Epidermal melanocyte (primary cell): ENCODE measurements around the gene RGS9.
"Not testable (repeated sequence)": the region's sequence is repeated elsewhere in the genome, so short reads cannot be mapped to it uniquely, and the experiment has no call there.

Experiments
- DNase-seq: peaks from one replicate; pipeline ENCODE4 v3.0.0; 2011; ENCODE audit warnings: low spot score; ENCODE audit not compliant: insufficient read length

The RGS9 gene

DNA sequence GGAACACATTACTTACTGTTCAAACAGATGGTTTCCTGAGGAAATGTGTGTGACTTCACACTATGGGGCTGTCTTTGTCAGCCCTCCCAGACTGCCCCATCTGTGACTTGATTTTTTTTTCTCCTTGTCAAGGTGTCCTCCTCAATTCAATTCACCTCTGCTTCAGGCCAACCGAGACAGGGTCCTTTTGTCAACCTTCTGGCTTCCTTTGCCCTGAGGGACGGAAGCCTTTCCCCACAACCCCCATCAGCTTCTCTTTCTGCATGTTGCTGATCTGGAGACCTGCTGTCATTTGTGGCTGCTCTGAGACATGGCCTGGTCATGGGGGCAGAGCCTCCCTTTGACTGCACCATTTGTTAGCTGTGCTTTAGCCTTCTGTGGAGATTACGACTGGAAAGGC lies 21.3 kb upstream of the RGS9 start:
- DNase-seq, result no peak

DNA sequence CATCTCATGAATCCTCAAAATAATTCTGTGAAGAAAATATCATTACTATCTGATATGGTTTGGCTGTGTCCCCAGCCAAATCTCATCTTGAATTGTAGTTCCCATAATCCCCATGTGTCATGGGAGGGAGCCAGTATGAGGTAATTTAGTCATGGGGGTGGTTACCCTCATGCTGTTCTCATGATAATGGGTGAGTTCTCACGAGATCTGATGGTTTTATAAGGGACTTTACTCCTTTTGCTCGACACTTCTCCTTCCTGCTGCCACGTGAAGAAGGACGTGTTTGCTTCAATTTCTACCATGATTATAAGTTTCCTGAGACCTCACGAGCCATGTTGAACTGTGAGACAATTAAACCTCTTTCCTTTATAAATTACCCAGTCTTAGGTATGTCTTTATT lies 20.7 kb upstream of the RGS9 start:
- DNase-seq, result not testable (repeated sequence)

DNA sequence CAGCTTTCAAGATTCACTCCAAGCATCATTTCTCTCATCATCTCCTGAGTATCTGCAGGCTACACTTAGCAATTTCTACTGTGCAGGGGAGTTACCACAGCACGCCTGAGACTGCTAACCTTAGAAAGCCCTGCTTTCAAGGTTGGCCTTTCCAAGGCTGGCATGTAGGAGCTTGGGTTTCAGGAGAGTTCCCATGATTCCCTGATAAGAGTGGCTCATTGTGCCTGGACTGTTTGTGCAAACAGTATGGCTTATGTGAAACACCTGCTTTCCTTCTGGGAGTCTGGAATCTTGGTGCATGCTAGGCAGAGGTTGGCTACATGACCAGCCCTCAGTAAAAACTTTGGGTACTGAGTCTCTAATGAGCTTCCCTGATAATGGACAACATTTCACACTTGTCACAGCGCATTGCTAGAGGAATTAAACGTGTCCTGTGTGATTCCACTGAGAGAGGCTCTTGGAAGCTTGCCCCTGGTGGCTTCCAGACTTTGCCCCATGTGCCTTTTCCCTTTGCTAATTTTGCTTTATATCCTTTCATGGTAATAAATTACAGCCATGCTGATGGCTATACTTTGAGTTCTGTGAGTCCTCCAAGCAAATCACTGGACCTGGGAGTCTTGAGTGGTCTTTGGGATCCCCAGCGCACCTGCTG lies 19.7 kb upstream of the RGS9 start:
- no peak for DNase-seq

DNA sequence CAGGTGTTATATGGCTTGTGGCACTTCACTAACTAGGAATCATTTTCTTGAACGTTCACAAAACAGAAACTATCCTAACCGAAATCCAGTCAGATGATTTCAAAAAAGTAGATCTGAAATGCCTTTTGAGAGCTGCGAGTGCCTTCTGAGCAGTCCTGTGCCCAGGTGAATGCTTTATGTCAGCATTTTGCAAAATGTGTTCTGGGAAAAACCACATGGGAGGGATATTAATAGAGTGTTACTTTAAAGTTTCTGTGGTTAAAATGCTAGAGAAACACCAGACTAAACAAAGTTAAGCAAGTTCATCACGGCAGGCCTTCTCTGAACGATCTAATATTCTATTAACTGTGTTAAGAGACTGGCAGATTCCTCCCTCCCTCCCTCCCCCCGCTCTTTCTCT lies 15.8 kb upstream of the RGS9 start:
- no peak for DNase-seq

DNA sequence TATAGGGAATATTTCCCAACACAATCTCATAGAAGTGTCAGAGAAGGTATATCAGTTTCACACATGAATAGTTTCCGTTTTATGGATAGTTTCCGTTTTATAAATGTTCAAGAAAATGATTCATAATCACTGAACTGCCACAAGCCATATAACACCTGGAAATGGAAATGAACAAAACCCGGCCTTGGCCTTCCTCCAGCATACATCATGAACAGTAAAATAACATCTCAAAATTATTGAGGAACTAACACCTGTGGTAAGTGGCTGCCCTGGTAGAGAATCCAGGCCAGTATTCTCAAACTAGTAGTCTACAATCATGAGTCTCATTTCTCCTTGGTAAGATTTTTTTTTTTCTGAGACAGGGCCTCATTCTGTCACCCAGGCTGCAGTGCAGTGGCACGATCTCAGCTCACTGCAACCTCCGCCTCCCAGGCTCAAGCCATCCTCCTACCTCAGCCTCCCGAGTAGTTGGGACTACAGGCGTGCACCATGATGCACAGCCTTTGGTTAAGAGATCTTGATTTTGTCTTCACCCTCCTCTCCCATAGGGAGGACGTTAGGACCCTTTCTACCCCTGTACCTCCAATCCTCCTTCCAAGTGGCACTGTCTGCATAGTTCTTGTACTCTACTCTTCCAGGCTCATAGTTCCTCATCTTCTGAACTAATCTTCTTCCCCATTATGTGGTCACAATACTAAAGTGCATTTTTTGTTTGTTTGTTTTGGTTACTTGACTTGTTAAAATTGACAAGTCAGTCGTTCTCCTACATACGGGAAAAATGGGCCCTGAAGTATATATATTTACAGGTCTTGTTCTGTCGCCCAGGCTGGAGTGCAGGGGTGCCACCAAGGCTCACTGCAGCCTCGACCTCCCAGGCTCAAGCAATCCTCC lies 15.0 kb upstream of the RGS9 start:
- DNase-seq, result no peak

DNA sequence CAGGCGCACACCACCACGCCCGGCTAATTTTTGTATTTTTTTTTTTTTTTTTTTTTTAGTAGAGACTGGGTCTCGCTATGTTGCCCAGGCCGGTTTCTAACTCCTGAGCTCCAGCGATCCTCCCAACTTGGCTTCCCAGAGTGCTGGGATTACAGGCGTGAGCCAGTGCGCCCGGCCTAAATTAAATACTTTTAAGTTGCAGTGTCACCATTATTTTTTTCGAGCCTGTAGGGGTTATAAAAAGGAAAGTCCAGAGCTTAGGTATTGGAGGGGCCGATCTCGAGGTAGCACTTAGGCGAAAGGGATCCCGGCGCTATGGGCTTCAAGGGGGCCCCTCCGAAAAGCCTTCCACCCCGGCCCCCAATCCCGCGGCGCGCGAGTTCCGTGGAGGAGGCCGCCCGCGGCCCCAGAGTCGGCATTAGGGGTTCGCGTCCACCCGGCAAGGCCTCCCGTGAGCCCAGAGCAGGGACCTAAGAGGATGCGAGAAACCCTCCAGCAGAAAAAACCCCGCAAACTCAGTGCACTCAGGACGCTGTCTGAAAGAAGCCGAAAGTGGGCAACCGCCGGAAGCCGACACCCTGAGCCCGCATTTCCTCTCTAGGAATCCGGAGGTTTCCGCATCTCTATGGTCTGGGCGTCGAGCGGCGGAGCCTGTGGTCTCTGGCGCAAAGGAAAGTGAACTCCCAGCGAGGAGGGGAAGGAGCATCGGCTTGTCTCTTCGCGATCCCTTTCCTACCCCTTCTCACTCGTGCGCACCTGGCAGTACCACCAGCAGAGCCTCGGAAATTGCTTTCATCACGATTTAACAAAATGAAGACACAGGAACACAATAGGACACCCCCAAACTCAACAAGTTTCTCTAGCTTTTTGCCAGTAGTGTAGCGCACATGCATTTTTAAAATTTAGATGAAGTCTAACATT lies 14.1 kb upstream of the RGS9 start:
- peak; percentile 89 for DNase-seq

DNA sequence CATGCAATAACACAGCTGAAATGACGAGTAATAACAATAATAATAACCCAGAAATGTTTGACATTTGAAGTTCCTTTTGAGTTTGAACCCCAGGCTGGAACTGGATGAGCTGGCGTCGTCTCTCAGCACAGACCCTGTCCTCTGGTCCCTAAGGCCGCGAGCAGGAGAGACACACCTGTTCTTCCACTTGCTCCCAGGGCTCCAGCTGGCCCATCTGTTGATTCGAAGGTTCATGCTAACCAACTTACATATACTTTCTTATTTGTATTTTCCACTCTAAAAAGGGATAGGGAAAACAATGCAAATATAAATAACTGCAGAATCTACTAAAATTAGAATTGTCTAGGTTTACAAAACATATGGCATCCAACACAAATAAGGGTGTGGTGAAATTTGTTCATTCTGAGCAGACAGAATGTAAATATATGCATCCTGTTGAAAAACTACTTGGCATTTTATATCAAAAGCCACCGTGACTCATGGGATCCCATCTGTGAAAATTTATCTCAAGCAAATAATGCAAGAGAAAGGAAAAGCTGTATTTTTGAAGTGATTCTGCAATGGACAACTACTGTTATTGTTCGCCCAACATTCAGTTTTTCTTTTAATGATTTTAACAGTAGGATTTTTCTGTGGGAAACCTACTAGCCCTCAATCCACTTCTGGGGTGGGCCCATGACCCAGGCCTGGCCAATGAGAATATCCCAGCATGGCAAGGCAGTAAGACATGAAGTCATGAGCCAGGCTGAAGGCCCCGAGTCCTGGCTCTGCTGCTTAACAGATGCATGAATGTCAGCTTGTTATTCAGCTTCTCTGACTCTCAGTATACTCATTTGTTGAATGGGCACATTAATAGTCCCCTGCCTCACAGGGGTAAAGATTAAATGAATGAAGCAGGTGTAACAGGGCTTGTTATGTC lies 13.2 kb upstream of the RGS9 start:
- no peak for DNase-seq

DNA sequence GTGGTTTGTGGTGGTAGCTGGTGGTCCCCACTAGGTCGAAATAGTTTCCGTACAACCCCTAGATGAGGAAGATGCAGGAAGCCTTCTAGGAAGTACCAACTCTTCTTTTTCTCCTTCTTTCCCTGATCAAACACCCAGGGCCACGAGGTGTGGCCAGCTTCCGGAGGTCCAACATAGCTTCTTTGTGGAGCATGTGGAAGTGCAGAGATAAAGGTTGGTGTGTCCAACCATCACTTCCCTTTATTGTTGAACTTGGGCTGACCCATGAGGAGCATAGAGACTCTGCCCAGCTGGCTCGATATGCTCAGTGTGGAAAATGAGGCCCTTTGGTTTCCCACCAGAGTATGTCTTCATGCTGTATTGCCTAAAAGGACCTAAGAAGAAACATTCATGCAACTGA lies 6.3 kb upstream of the RGS9 start:
- no peak for DNase-seq

DNA sequence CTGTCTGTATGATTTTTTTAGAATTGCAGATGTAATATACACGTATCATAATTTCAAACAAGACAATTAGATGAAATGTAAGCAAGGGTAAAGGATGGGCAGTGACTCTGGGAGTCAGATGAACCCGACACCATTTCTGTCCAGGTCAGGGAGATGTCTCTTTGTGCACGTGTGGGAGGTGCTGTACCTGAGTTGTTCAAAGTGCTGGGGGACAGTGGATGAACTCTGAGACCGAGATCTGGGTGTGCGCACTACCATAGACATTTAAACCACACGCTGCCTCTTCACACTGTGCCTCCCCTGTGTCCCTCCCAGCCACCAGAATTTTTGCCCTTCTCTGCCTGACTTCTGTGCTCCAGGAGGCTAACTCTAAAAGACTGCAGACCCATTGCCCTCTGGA lies 5.9 kb upstream of the RGS9 start:
- DNase-seq, result no peak

DNA sequence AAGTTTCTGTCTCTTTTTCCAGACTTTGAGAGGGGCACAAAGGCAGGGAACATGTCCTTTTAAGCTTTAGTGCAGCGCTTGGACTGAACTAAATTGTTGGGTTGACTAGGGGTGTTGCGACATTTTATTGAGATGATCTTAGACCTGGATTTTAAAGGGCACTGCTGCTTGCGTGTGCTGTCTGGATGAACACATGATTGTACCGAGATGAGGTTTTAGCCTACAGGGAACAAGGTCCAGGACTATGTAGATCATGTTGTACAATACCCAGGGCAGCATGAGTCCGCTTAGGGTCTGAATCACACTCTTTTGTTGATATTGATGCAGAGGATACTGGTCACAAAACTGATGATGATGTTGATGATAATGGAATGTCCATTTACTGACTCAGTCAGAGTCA lies 5.2 kb upstream of the RGS9 start:
- DNase-seq, result no peak

DNA sequence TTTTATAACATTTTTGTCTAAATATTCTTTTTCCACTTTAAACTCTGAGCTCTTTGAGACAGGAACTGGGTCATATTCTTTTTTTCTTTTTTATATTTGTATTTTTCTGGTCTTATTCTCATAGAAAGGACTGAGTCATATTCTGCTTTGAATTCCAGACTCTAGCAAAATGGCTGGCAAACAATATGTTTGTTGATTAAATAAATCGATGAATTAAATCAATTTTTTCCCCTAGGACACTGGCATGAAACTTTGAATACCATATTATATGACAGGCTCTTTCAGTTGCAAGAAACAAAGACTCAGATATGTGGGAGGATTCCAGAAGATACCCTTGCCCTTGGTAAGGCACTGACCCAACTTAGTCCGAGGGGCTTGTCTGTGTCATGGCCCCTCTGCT lies 3.1 kb upstream of the RGS9 start:
- DNase-seq, result no peak

DNA sequence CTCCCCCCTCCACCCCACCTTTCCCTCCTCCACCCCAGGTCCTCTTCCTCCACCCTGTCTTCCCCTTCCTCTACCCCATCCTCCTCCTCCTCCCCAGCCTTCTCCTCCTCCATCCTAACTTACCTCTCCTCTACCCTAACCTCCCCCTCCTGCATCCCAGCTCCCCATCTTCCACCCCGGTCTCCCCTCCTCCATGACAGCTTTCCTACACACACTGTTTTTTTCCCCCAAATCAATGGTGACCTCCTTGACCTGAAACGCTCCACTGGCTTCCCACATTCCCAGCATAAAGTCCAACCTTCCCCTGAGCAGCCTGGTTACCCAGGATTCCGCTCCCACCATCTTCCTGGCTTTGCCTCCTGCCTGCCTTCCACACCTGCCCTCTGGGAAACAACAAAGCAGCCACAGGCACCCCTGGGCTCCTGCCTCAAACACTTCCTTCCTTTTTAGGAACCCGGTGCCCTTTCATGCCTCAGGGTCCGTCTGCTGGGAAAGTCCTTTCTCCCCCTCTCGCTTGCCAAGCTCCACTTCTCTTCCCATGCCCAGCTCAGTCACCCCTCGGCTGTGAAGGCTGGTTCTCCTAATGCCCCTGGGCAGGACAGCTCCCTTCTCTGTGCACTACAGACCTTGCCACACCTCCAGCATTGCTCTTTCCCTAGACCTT lies 2.1 kb downstream of the RGS9 start:
- DNase-seq, result no peak

DNA sequence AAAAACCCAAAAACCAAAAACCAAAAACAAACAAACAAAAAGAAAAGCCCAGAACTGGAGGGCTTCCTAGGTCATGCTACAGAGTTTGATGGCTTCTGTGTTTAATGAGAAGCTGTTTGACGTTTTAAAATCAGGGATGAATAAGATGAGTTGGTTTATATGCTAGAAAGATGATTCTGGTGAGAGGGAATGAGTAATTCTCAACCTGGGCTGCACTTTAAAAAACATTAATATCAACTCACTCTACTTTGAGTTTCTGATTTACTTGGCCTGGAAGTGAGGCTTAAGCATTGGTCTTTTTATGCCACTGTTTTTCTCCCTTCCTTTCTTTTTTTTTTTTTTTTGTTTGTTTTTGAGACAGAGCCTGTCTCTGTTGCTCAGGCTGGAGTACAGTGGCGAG lies 5.1 kb downstream of the RGS9 start:
- DNase-seq, result no peak

DNA sequence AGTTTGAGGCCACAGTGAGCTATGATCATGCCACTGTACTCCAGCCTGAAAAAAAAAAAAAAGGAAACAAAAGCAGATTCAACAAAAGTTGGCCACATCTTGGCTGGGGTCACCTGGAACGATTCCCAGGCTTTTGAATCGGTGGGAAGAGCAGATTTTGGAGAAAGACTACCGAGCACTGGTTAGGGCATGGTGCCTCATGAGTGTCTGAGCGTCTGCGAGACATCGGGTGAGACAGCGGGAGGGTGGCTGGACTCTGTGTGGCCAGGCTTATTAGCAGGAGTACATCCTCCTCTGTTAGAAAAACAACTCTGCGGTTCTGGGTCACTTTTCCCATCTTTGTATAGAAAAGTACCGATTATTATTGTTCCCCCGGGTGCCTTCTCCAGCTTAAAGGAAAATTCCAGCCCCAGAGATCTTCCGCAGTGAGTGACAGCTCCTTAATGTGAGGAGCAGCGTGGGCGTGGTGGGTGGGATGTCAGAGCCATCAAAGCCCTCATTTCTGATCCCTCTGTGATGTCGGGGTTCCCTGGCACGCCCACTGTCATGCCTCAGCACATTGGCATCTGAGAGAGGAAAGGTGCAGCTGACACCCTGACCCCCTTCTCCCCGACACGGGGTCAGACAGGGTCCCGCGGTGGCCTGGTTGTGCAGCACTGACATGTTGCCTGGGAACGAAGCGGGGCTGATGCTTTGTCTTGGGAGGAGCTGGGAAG lies 6.9 kb downstream of the RGS9 start:
- no peak for DNase-seq

DNA sequence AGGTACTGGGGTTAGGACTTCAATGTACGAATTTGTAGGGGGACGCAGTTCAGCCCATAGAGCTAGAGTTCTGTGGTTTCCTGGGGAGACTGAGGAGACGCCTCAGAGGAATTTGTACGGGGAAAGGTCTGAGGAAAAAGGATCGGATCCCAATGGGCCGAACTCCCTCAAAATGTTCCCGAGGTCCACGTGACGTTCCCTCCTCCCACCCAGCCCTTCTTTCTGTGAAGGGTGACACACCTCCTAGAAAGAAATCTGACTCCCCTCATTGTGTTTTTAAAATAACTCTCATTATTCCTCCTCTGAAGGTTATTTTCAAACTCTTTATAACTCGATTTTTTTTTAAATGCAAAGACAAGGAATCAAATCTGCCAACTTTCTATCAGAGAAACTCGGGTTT lies 8.6 kb downstream of the RGS9 start:
- no peak for DNase-seq

DNA sequence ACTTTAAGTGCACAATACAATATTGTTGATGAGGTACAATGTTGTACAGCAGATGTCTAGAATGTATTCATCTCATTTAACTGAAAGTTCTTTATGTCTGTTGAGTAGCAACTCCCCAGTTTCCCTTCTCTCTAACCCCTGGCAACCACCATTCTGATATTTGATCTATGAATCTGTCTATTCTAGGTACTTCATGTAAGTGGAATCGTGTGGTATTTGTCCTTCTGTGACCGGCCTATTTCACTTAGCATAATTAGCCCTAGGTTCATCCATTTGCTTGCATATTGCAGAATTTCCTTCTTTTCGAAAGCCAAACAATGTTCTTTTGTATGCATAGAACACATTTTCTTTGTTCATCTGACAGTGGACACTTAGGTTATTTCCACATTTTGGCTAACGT lies 10.8 kb downstream of the RGS9 start:
- DNase-seq, result no peak

DNA sequence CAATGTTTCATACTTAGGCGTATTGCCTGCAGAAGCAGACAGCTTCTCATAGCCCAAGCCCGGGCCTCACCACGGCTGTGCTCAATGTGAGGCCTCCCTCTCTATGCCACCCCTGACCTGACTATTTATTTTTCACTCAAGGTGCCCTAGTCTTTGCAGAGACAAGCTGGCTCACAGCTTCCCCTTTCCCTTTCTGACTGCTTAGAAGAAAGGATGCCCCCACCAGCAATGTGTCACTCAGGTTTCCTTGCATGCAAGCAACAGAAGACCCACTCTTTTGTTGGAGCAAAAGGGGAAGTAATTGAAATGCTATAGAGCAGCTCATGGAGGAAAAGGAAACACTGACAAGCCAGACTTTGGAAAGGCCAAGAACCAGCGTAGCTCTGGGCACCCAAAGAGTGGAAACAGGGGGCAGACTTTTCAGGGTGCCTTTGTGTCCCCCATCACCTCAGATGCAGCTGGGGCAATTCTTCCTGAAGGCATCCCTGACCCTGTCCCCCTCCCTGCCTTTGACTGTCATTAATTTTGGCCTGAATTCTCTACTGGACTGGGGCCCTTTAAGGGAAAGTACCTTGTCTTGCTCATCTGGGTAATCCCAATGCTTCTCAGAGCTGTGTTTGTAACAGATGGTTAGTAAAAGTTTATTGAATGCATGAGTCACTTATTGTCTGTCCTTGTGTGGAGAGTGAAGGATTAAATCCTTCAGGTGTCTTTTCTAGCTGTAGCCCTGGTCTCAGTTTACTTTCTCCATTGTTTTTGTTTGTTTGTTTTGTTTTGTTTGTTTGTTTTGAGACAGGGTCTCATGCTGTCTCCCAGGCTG lies 17.8 kb downstream of the RGS9 start:
- DNase-seq, result peak; percentile 37

DNA sequence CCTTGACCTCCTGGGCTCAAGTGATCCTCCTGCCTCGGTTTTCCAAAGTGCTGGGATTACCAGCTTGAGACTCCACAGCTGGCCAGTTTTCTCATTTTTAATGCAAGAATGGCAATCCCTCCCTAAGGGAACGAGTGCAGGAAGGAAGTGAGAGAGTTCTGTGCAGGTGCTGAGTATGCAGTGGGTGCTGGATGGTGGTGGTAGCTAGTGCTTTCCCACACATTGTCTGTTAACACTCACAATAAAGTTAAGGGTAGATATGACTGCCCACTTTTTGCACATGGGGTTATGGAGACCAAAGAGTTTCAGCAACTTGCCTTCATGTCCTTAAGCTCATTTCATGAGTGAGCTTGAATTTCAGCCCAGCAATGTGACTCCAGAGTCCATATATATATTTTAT lies 18.5 kb downstream of the RGS9 start:
- DNase-seq, result no peak
